GM18498 (cell line): Measurements from ENCODE around the gene AFF1.
A peak's percentile ranks its signal among the peaks of the same experiment; 100 is the strongest.

Source experiments
- ATAC-seq: cut with Tn5 transposase; IDR thresholded peaks from one replicate; pipeline ENCODE4 v1.9.1; 2021; ENCODE audit warnings: mild to moderate bottlenecking, moderate library complexity; ENCODE audit not compliant: unreplicated experiment

The AFF1 gene

GRCh38 chr4:86918539-86919072 lies 16.2 kb upstream of the AFF1 start:
- ATAC-seq = no peak

GRCh38 chr4:86919561-86920223 lies 15.1 kb upstream of the AFF1 start:
- ATAC-seq = no peak

- ATAC-seq = no peak
Observed at GRCh38 chr4:86921608-86922252, 13.1 kb upstream of the AFF1 start.

- ATAC-seq = no peak
Observed at GRCh38 chr4:86924811-86925210, 10.0 kb upstream of the AFF1 start.

GRCh38 chr4:86926435-86927086 lies 8.2 kb upstream of the AFF1 start:
- ATAC-seq = no peak

GRCh38 chr4:86927843-86928395 lies 6.9 kb upstream of the AFF1 start:
- peak; percentile 19 for ATAC-seq

GRCh38 chr4:86928400-86929255 lies 6.2 kb upstream of the AFF1 start:
- ATAC-seq = peak; percentile 45

GRCh38 chr4:86934147-86934770 lies 552 bp upstream of the AFF1 start:
- no peak for ATAC-seq

GRCh38 chr4:86935566-86935852 lies 698 bp downstream of the AFF1 start:
- no peak for ATAC-seq

GRCh38 chr4:86935853-86936733 lies 1.3 kb downstream of the AFF1 start:
- peak; percentile 31 for ATAC-seq

GRCh38 chr4:86938771-86939520 lies 4.1 kb downstream of the AFF1 start:
- no peak for ATAC-seq

GRCh38 chr4:86939729-86940575 lies 5.1 kb downstream of the AFF1 start:
- ATAC-seq = peak; percentile 65

GRCh38 chr4:86940920-86941460 lies 6.2 kb downstream of the AFF1 start:
- ATAC-seq = no peak

GRCh38 chr4:86942185-86942666 lies 7.4 kb downstream of the AFF1 start:
- ATAC-seq = no peak

- no peak for ATAC-seq
Observed at GRCh38 chr4:86944964-86945781, 10.4 kb downstream of the AFF1 start.

GRCh38 chr4:86946868-86947500 lies 12.2 kb downstream of the AFF1 start:
- ATAC-seq = peak; percentile 15
